Measurements from ENCODE around the gene ICA1L.
"Not testable (repeated sequence)": the region's sequence is repeated elsewhere in the genome, so short reads cannot be mapped to it uniquely, and the experiment has no call there.

The ICA1L gene

GRCh38 chr2:202870431-202871299 is 901 bp downstream of the ICA1L start:
- TF ChIP-seq, protein P1, sequence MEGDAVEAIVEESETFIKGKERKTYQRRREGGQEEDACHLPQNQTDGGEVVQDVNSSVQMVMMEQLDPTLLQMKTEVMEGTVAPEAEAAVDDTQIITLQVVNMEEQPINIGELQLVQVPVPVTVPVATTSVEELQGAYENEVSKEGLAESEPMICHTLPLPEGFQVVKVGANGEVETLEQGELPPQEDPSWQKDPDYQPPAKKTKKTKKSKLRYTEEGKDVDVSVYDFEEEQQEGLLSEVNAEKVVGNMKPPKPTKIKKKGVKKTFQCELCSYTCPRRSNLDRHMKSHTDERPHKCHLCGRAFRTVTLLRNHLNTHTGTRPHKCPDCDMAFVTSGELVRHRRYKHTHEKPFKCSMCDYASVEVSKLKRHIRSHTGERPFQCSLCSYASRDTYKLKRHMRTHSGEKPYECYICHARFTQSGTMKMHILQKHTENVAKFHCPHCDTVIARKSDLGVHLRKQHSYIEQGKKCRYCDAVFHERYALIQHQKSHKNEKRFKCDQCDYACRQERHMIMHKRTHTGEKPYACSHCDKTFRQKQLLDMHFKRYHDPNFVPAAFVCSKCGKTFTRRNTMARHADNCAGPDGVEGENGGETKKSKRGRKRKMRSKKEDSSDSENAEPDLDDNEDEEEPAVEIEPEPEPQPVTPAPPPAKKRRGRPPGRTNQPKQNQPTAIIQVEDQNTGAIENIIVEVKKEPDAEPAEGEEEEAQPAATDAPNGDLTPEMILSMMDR (IDR thresholded peaks at IDR 0.05; ENCODE audit: low read depth, low read length), result peak; percentile 50
- peak overlapping the region; percentile 78 for H3K4me3 ChIP-seq (ENCODE audit: low read depth, low read length)

DNA sequence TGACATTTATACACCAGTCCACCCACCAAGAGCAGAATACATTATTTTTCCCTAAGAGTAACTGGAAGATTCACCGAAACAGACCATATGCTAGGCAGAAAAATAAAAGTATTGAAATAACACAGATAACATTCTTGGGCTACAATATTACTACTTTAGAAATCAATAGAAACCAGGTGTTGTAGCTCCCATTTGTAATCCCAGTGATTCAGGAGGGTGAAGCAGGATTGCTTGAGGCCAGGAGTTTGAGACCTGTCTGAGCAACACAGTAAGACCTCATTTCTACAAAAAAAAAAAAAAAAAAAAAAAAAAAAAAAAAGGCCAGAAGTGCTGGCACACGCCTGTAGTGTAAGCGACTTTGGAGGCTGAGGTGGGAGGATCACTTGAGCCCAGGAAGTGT is 9.6 kb downstream of the ICA1L start:
- TF ChIP-seq, protein P1 (IDR thresholded peaks at IDR 0.05; ENCODE audit: low read depth, low read length), result no peak
- no peak overlapping the region for H3K4me3 ChIP-seq (ENCODE audit: low read depth, low read length)

DNA sequence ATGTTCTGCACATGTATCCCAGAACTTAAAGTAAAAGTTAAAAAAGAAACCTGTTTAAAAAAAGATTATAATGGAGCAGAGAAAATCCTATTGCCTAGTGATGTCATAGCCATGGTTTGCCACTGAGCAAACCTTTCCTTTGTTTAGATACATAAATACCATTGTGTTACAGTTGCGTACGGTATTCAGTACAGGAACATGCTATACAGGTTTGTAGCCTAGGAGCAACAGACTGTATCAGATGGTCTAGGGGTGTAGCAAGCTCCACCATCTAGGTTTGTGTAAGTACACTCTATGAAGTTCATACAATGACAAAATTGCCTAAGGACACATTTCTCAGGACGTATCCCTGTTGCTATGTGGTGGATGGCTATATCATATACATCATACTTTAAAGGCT is 13.0 kb downstream of the ICA1L start:
- TF ChIP-seq, protein P1 (IDR thresholded peaks at IDR 0.05; ENCODE audit: low read depth, low read length), result no peak
- no peak overlapping the region for H3K4me3 ChIP-seq (ENCODE audit: low read depth, low read length)

DNA sequence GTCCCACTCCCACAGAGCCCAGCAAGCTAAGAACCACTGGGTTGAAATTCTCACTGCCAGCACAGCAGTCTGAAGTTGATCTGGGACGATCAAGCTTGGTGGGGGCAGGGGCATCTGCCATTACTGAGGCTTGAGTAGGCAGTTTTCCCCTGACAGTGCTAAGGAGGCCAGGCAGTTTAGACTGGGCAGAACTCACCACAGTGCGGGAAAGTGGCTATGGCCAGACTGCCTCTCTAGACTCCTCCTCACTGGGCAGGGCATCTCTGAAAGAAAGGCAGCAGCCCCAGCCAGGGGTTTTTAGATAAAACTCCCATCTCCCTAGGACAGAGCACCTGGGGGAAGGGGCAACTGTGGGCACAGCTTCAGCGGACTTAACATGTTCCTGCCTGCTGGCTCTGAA is 22.2 kb downstream of the ICA1L start:
- H3K4me3 ChIP-seq (ENCODE audit: low read depth, low read length), result not testable (repeated sequence)

GRCh38 chr2:202848813-202849212 is 22.8 kb downstream of the ICA1L start:
- H3K4me3 ChIP-seq (ENCODE audit: low read depth, low read length), result no peak overlapping the region

GRCh38 chr2:202847693-202848524 is 23.7 kb downstream of the ICA1L start:
- TF ChIP-seq, protein P1 (IDR thresholded peaks at IDR 0.05; ENCODE audit: low read depth, low read length), result no peak

More at GRCh38 chr2:202848813-202849212, 22.8 kb downstream of the ICA1L start:
- TF ChIP-seq, protein P1 (IDR thresholded peaks at IDR 0.05; ENCODE audit: low read depth, low read length), result no peak

DNA sequence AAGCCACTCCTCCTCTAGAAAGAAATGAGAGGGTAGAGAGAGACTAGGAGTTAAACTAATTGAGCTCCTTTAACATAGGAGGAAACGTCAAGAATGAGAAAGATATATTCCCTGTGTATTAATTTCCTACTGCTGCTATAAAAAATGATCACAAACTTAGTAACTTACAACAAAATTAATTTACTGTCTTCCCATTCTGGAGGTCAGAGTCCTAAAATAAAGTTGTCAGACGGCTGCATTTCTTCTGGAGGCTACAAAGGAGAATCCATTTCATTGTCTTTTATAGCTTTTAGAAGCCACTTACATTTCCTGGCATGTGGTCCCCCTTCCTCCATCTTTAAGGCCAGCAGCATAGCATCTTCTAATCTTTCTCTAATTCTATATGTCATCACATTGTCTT is 26.9 kb downstream of the ICA1L start:
- TF ChIP-seq, protein P1 (IDR thresholded peaks at IDR 0.05; ENCODE audit: low read depth, low read length), result no peak
- no peak overlapping the region for H3K4me3 ChIP-seq (ENCODE audit: low read depth, low read length)

More at GRCh38 chr2:202847693-202848524, 23.7 kb downstream of the ICA1L start:
- H3K4me3 ChIP-seq (ENCODE audit: low read depth, low read length), result no peak overlapping the region
